Liver (tissue), 3 donors: ENCODE results near the gene SLC11A1.

ENCODE experiments used
- CTCF ChIP-seq: fragments of 150-350 bp; IDR thresholded peaks from 2 replicates; pipeline ENCODE4 v1.5.1; 2017; ENCODE audit warnings: improper control_type of control experiment, low read depth, low read length; ENCODE audit not compliant: missing input control
- GABPA ChIP-seq, 2 donors: IDR thresholded peaks in 1 of 2; conservative IDR thresholded peaks in 1 of 2; 2 replicates each; pipeline ENCODE4 v1.6.1; 2016; ENCODE audit warnings: antibody characterized with exemption in 2 of 2, mild to moderate bottlenecking in 1 of 2, moderate library complexity in 1 of 2
- JUND ChIP-seq, 2 donors: IDR thresholded peaks; 2 replicates each; pipeline ENCODE4 v1.6.1; 2016; ENCODE audit warnings: antibody characterized with exemption in 2 of 2
- REST ChIP-seq: IDR thresholded peaks from 2 replicates; pipeline ENCODE4 v1.6.1; 2016; ENCODE audit warnings: antibody characterized with exemption, mild to moderate bottlenecking
- RXRA ChIP-seq, 2 donors: IDR thresholded peaks; 2 replicates each; pipeline ENCODE4 v1.6.1; 2017 to 2018; ENCODE audit warnings: antibody characterized with exemption in 2 of 2, mild to moderate bottlenecking in 1 of 2
- TAF1 ChIP-seq: conservative IDR thresholded peaks from 2 replicates; pipeline ENCODE4 v1.6.1; 2016; ENCODE audit warnings: antibody characterized with exemption, mild to moderate bottlenecking
- YY1 ChIP-seq: IDR thresholded peaks from 2 replicates; pipeline ENCODE4 v1.6.1; 2016; ENCODE audit warnings: antibody characterized with exemption, mild to moderate bottlenecking
- ZBTB33 ChIP-seq: IDR thresholded peaks from 2 replicates; pipeline ENCODE4 v1.6.1; 2016; ENCODE audit warnings: antibody characterized with exemption
- donor health status: healthy.
- donor health status: healthy.

GRCh38 chr2:218398437-218399390, 16.6 kb downstream of the SLC11A1 start:
- TF ChIP-seq CTCF (no peak), JUND (IDR thresholded peaks at IDR 0.05) (no peak), YY1 (no peak), REST (no peak), TAF1 (no peak), GABPA (IDR thresholded peaks at IDR 0.05 in 1 of 2, conservative IDR thresholded peaks at IDR 0.05 in 1 of 2) (no peak), ZBTB33 (no peak), RXRA (IDR thresholded peaks at IDR 0.05) (no peak)
